Liver (tissue), 9 donors: ENCODE results near the gene OR51G2. TPM values are rescaled to one million over a fixed set of nuclear protein-coding genes. Genes with fewer than 3 reads are reported as not detected.

Source experiments
- DNase-seq: peaks from one replicate; pipeline ENCODE4 v3.0.0-alpha.2; 2017; ENCODE audit warnings: low spot score
- H3K27ac ChIP-seq, 2 donors: one replicate each; pipeline ENCODE4 v1.7.0; 2013; ENCODE audit warnings: inconsistent platforms in 2 of 2, low read length in 2 of 2, control low read depth in 1 of 2, low read depth in 1 of 2, mild to moderate bottlenecking in 1 of 2
- H3K27me3 ChIP-seq, 4 donors: one replicate each; pipeline versions ENCODE4 v1.6.1 to v1.7.0; 2013; ENCODE audit warnings: low read length in 3 of 4, inconsistent platforms in 1 of 4, mild to moderate bottlenecking in 1 of 4, moderate library complexity in 1 of 4; ENCODE audit not compliant: control insufficient read depth in 4 of 4, insufficient read depth in 4 of 4
- H3K36me3 ChIP-seq, 4 donors: one replicate each; pipeline versions ENCODE4 v1.6.1 to v1.7.0; 2013; ENCODE audit warnings: low read length in 3 of 4, mild to moderate bottlenecking in 3 of 4, low read depth in 1 of 4, moderate library complexity in 1 of 4; ENCODE audit not compliant: control insufficient read depth in 4 of 4, insufficient read depth in 3 of 4
- H3K4me1 ChIP-seq, 4 donors: one replicate each; pipeline versions ENCODE4 v1.6.1 to v1.7.0; 2013; ENCODE audit warnings: low read length in 3 of 4, mild to moderate bottlenecking in 3 of 4, moderate library complexity in 1 of 4; ENCODE audit not compliant: control insufficient read depth in 4 of 4, insufficient read depth in 4 of 4
- H3K4me3 ChIP-seq, 3 donors: one replicate each; pipeline versions ENCODE4 v1.6.1 to v1.7.0; 2013; ENCODE audit warnings: low read length in 3 of 3, control low read depth in 1 of 3, low read depth in 1 of 3, mild to moderate bottlenecking in 1 of 3
- H3K9ac ChIP-seq, 2 donors: one replicate each; pipeline ENCODE4 v1.7.0; 2013; ENCODE audit warnings: low read length in 2 of 2, mild to moderate bottlenecking in 2 of 2, moderate library complexity in 2 of 2, control low read depth in 1 of 2, low read depth in 1 of 2
- H3K9me3 ChIP-seq, 4 donors: one replicate each; pipeline versions ENCODE4 v1.6.1 to v1.7.0; 2013; ENCODE audit warnings: low read length in 3 of 4; ENCODE audit not compliant: control insufficient read depth in 4 of 4
- ATF3 ChIP-seq: IDR thresholded peaks from 2 replicates; pipeline ENCODE4 v1.6.1; 2016; ENCODE audit warnings: antibody characterized with exemption
- CTCF ChIP-seq: fragments of 150-350 bp; IDR thresholded peaks from 2 replicates; pipeline ENCODE4 v1.5.1; 2017; ENCODE audit warnings: improper control_type of control experiment, low read depth, low read length; ENCODE audit not compliant: missing input control
- EGR1 ChIP-seq, 2 donors: IDR thresholded peaks; 2 replicates each; pipeline ENCODE4 v1.6.1; 2016 to 2018; ENCODE audit warnings: antibody characterized with exemption in 2 of 2, low read depth in 2 of 2
- FOXA1 ChIP-seq: IDR thresholded peaks from 2 replicates; pipeline ENCODE4 v1.6.1; 2016; ENCODE audit warnings: antibody characterized with exemption
- FOXA2 ChIP-seq: IDR thresholded peaks from 2 replicates; pipeline ENCODE4 v1.6.1; 2016; ENCODE audit warnings: antibody characterized with exemption
- GABPA ChIP-seq, 2 donors: IDR thresholded peaks in 1 of 2; conservative IDR thresholded peaks in 1 of 2; 2 replicates each; pipeline ENCODE4 v1.6.1; 2016; ENCODE audit warnings: antibody characterized with exemption in 2 of 2, mild to moderate bottlenecking in 1 of 2, moderate library complexity in 1 of 2
- JUND ChIP-seq, 2 donors: IDR thresholded peaks; 2 replicates each; pipeline ENCODE4 v1.6.1; 2016; ENCODE audit warnings: antibody characterized with exemption in 2 of 2
- MAX ChIP-seq: IDR thresholded peaks from 2 replicates; pipeline ENCODE4 v1.6.1; 2016; ENCODE audit warnings: antibody characterized with exemption
- NR2F2 ChIP-seq: IDR thresholded peaks from 2 replicates; pipeline ENCODE4 v1.6.1; 2016; ENCODE audit warnings: antibody characterized with exemption
- RAD21 ChIP-seq, 2 donors: IDR thresholded peaks; 2 replicates each; pipeline ENCODE4 v1.6.1; 2016; ENCODE audit warnings: antibody characterized with exemption in 2 of 2, mild to moderate bottlenecking in 2 of 2
- REST ChIP-seq: IDR thresholded peaks from 2 replicates; pipeline ENCODE4 v1.6.1; 2016; ENCODE audit warnings: antibody characterized with exemption, mild to moderate bottlenecking
- RXRA ChIP-seq, 2 donors: IDR thresholded peaks; 2 replicates each; pipeline ENCODE4 v1.6.1; 2017 to 2018; ENCODE audit warnings: antibody characterized with exemption in 2 of 2, mild to moderate bottlenecking in 1 of 2
- SP1 ChIP-seq: IDR thresholded peaks from 2 replicates; pipeline ENCODE4 v1.6.1; 2018; ENCODE audit warnings: antibody characterized with exemption, mild to moderate bottlenecking
- TAF1 ChIP-seq: conservative IDR thresholded peaks from 2 replicates; pipeline ENCODE4 v1.6.1; 2016; ENCODE audit warnings: antibody characterized with exemption, mild to moderate bottlenecking
- YY1 ChIP-seq: IDR thresholded peaks from 2 replicates; pipeline ENCODE4 v1.6.1; 2016; ENCODE audit warnings: antibody characterized with exemption, mild to moderate bottlenecking
- ZBTB33 ChIP-seq: IDR thresholded peaks from 2 replicates; pipeline ENCODE4 v1.6.1; 2016; ENCODE audit warnings: antibody characterized with exemption
- WGBS: extraction: QIAGEN DNeasy Blood & Tissue Kit; methylation state at CpG from one replicate; pipeline ENCODE4 v1.1.7; 2013; 5-methylcytosine and 5-hydroxymethylcytosine counted together
- polyA plus RNA-seq, 2 donors: library from polyadenylated mRNA; stranded (reverse) in 1 of 2; unstranded in 1 of 2; fragments of 200-250 nt in 1 of 2; fragments of >200 nt in 1 of 2; fragmentation: Nextera tagmentation in 1 of 2; extraction: Ambion mirVana in 1 of 2; gene quantifications; one replicate each; pipeline versions ENCODE4 v1.2.1 to v1.2.3, GENCODE V29; 2013 to 2015
- total RNA-seq, 2 donors: library from RNA; depleted of rRNA; stranded (reverse); fragments of >200 nt; gene quantifications; one replicate each; pipeline ENCODE4 v1.2.3, GENCODE V29; 2014
- donor health status: healthy.
- donor health status: healthy.
- donor health status: healthy.
- donor health status: healthy.
- donor health status: healthy.

The OR51G2 gene
- total and polyA plus RNA-seq, 4 donors: not detected

GRCh38 chr11:4887591-4887990, 31.6 kb downstream of the OR51G2 start:
- Histone ChIP-seq H3K4me1 (no peaks in the 10 kb centered on the region), H3K9me3 (no peaks in the 10 kb centered on the region), H3K36me3 (no peaks in the 10 kb centered on the region), H3K4me3 (no peak overlapping the region), H3K27ac (no peak overlapping the region), H3K9ac (no peak overlapping the region), H3K27me3 (peaks cover 0 to under 1% (median 0%) of the 10 kb centered on the region in 4 donors)
- no peak for DNase-seq
- no peak for TF ChIP-seq JUND (IDR thresholded peaks at IDR 0.05)
- TF ChIP-seq SP1: no peak
- TF ChIP-seq NR2F2: no peak
- TF ChIP-seq EGR1 (IDR thresholded peaks at IDR 0.05; ENCODE audit: low read depth in 2 of 2): no peak
- TF ChIP-seq FOXA2: no peak
- TF ChIP-seq FOXA1: no peak
- TF ChIP-seq MAX: no peak
- no peak for TF ChIP-seq CTCF
- no peak for TF ChIP-seq RAD21 (IDR thresholded peaks at IDR 0.05)
- TF ChIP-seq GABPA (IDR thresholded peaks at IDR 0.05 in 1 of 2, conservative IDR thresholded peaks at IDR 0.05 in 1 of 2): no peak
- TF ChIP-seq RXRA (IDR thresholded peaks at IDR 0.05): no peak
- TF ChIP-seq ATF3: no peak
- 0% methylated on average over 1 of the region's 1 CpG for WGBS

GRCh38 chr11:4886186-4886585, 33.0 kb downstream of the OR51G2 start:
- Histone ChIP-seq H3K36me3 (no peaks in the 10 kb centered on the region), H3K27ac (no peak overlapping the region), H3K9ac (no peak overlapping the region), H3K27me3 (peaks cover 0 to 2% (median under 1%) of the 10 kb centered on the region in 4 donors), H3K4me1 (no peaks in the 10 kb centered on the region), H3K9me3 (no peaks in the 10 kb centered on the region), H3K4me3 (no peak overlapping the region)
- DNase-seq: no peak
- no peak for TF ChIP-seq TAF1
- no peak for TF ChIP-seq FOXA1
- no peak for TF ChIP-seq REST
- TF ChIP-seq ATF3: no peak
- no peak for TF ChIP-seq EGR1 (IDR thresholded peaks at IDR 0.05; ENCODE audit: low read depth in 2 of 2)
- no peak for TF ChIP-seq ZBTB33
- TF ChIP-seq JUND (IDR thresholded peaks at IDR 0.05): no peak
- TF ChIP-seq MAX: no peak
- no peak for TF ChIP-seq YY1
- TF ChIP-seq FOXA2: no peak
- TF ChIP-seq RAD21 (IDR thresholded peaks at IDR 0.05): no peak
- TF ChIP-seq CTCF: no peak
- no peak for TF ChIP-seq SP1
- TF ChIP-seq GABPA (IDR thresholded peaks at IDR 0.05 in 1 of 2, conservative IDR thresholded peaks at IDR 0.05 in 1 of 2): no peak
- WGBS: 64% methylated on average over 3 of the region's 3 CpGs
